HL-60/S4 (cell line): ENCODE data around the gene CD99L2.

Experiments
- in situ Hi-C: fragments of 300-500 bp; cut with MboI; formaldehyde crosslinking; loops from 2 replicates; pipeline ENCODE4 v1.14.3; 2022; ENCODE audit warnings: low sequenced_read_pairs

Gene CD99L2

GRCh38 chrX:150898343-150899190, at the start of gene CD99L2:
TSS of gene CD99L2 (minus strand) at chrX:150898668. CDS start at chrX:150898588, 80 bp downstream.
- in situ Hi-C loops: no loop called here

- in situ Hi-C loops: no loop called here
These were observed 45.8 kb upstream of the CD99L2 start for GRCh38 chrX:150944233-150944632.

- in situ Hi-C loops: no loop called here
These were observed 44.6 kb upstream of the CD99L2 start for GRCh38 chrX:150942942-150943594.

GRCh38 chrX:150941580-150941979, 43.1 kb upstream of the CD99L2 start:
- in situ Hi-C loops: no loop called here

GRCh38 chrX:150940844-150941495, 42.5 kb upstream of the CD99L2 start:
- in situ Hi-C loops: no loop called here

GRCh38 chrX:150936556-150936955, 38.1 kb upstream of the CD99L2 start:
- in situ Hi-C loops: no loop called here

GRCh38 chrX:150935467-150935866, 37.0 kb upstream of the CD99L2 start:
- in situ Hi-C loops: no loop called here

- in situ Hi-C loops: no loop called here
These were observed 36.0 kb upstream of the CD99L2 start for GRCh38 chrX:150934453-150934852.

GRCh38 chrX:150933945-150934350, 35.5 kb upstream of the CD99L2 start:
- in situ Hi-C loops: no loop called here

GRCh38 chrX:150929058-150929457, 30.6 kb upstream of the CD99L2 start:
- in situ Hi-C loops: no loop called here

GRCh38 chrX:150926791-150927190, 28.3 kb upstream of the CD99L2 start:
- in situ Hi-C loops: no loop called here

- in situ Hi-C loops: no loop called here
These were observed 27.8 kb upstream of the CD99L2 start for GRCh38 chrX:150926304-150926703.

- in situ Hi-C loops: no loop called here
These were observed 20.9 kb upstream of the CD99L2 start for GRCh38 chrX:150919401-150919800.

- in situ Hi-C loops: no loop called here
These were observed 15.0 kb upstream of the CD99L2 start for GRCh38 chrX:150913511-150913910.

- in situ Hi-C loops: no loop called here
These were observed 9.0 kb upstream of the CD99L2 start for GRCh38 chrX:150907474-150907873.

- in situ Hi-C loops: no loop called here
These were observed 8.2 kb upstream of the CD99L2 start for GRCh38 chrX:150906694-150907093.

- in situ Hi-C loops: no loop called here
These were observed 6.8 kb upstream of the CD99L2 start for GRCh38 chrX:150905293-150905692.

- in situ Hi-C loops: no loop called here
These were observed 4.6 kb upstream of the CD99L2 start for GRCh38 chrX:150903110-150903508.

GRCh38 chrX:150902434-150903109, 4.1 kb upstream of the CD99L2 start:
- in situ Hi-C loops: no loop called here

- in situ Hi-C loops: no loop called here
These were observed 806 bp upstream of the CD99L2 start for GRCh38 chrX:150899191-150899757.
